GM19043 (cell line): ENCODE data around the gene PLEKHM3.
"Not testable (repeated sequence)": the region's sequence is repeated elsewhere in the genome, so short reads cannot be mapped to it uniquely, and the experiment has no call there.

Source experiments
- ATAC-seq: cut with Tn5 transposase; IDR thresholded peaks from one replicate; pipeline ENCODE4 v1.9.1; 2021; ENCODE audit warnings: low read depth; ENCODE audit not compliant: unreplicated experiment

Gene PLEKHM3

GRCh38 chr2:207932106-207932505 is 93.2 kb downstream of the PLEKHM3 start:
- ATAC-seq, result no peak

GRCh38 chr2:207930747-207931146 is 94.6 kb downstream of the PLEKHM3 start:
- ATAC-seq, result no peak

GRCh38 chr2:207929923-207930322 is 95.4 kb downstream of the PLEKHM3 start:
- ATAC-seq, result no peak

GRCh38 chr2:207928079-207928478 is 97.2 kb downstream of the PLEKHM3 start:
- ATAC-seq, result no peak

- no peak for ATAC-seq
These were observed 98.4 kb downstream of the PLEKHM3 start for GRCh38 chr2:207926989-207927300.

- ATAC-seq, result no peak
These were observed 99.0 kb downstream of the PLEKHM3 start for GRCh38 chr2:207926133-207926988.

GRCh38 chr2:207925601-207926000 is 99.7 kb downstream of the PLEKHM3 start:
- ATAC-seq, result no peak

GRCh38 chr2:207921606-207922005 is 103.7 kb downstream of the PLEKHM3 start:
- no peak for ATAC-seq

- ATAC-seq, result no peak
These were observed 104.6 kb downstream of the PLEKHM3 start for GRCh38 chr2:207920721-207921120.

GRCh38 chr2:207920321-207920720 is 105.0 kb downstream of the PLEKHM3 start:
- no peak for ATAC-seq

- no peak for ATAC-seq
These were observed 106.0 kb downstream of the PLEKHM3 start for GRCh38 chr2:207919164-207919919.

- ATAC-seq, result no peak
These were observed 110.6 kb downstream of the PLEKHM3 start for GRCh38 chr2:207914716-207915115.

- no peak for ATAC-seq
These were observed 111.5 kb downstream of the PLEKHM3 start for GRCh38 chr2:207913772-207914358.

- no peak for ATAC-seq
These were observed 113.5 kb downstream of the PLEKHM3 start for GRCh38 chr2:207911856-207912255.

GRCh38 chr2:207911215-207911614 is 114.1 kb downstream of the PLEKHM3 start:
- ATAC-seq, result no peak

GRCh38 chr2:207906495-207906894 is 118.8 kb downstream of the PLEKHM3 start:
- ATAC-seq, result not testable (repeated sequence)

- no peak for ATAC-seq
These were observed 119.8 kb downstream of the PLEKHM3 start for GRCh38 chr2:207905546-207905945.

GRCh38 chr2:207903236-207903635 is 122.1 kb downstream of the PLEKHM3 start:
- ATAC-seq, result no peak

- ATAC-seq, result no peak
These were observed 122.5 kb downstream of the PLEKHM3 start for GRCh38 chr2:207902821-207903220.

GRCh38 chr2:207901829-207902228 is 123.5 kb downstream of the PLEKHM3 start:
- ATAC-seq, result no peak

- ATAC-seq, result no peak
These were observed 123.9 kb downstream of the PLEKHM3 start for GRCh38 chr2:207901401-207901800.

GRCh38 chr2:207898354-207898695 is 127.0 kb downstream of the PLEKHM3 start:
- no peak for ATAC-seq
